GM23338 (cell line): ENCODE results near the gene PDCD1. TPM values are rescaled to one million over a fixed set of nuclear protein-coding genes. Genes with fewer than 3 reads are reported as not detected.

Source experiments
- ATAC-seq: fragments of 200-7000 bp; cut with Tn5 transposase; 3 replicates; pipeline ENCODE4 v1.9.1; 2020
- DNase-seq: peaks from one replicate; pipeline ENCODE4 v3.0.0-alpha.2; 2015; ENCODE audit warnings: low spot score
- H2AFZ ChIP-seq: fragments of 200-600 bp; sonication (generic); 2 replicates; pipeline ENCODE4 v1.8.0; 2016; ENCODE audit warnings: antibody characterized with exemption, mild to moderate bottlenecking, moderate library complexity
- H3F3A ChIP-seq: fragments of 200-600 bp; sonication (generic); replicated peaks from 2 replicates; pipeline ENCODE4 v1.8.0; 2017; ENCODE audit warnings: antibody characterized with exemption, mixed run types, low read depth
- H3K27ac ChIP-seq: fragments of 200-600 bp; sonication (generic); 2 replicates; pipeline ENCODE4 v1.6.1; 2016; ENCODE audit warnings: low read depth
- H3K27me3 ChIP-seq: fragments of 200-600 bp; sonication (generic); 2 replicates; pipeline ENCODE4 v1.8.0; 2016; ENCODE audit warnings: mild to moderate bottlenecking, mixed run types, moderate library complexity; ENCODE audit not compliant: insufficient read depth
- H3K36me3 ChIP-seq: fragments of 200-600 bp; sonication (generic); 2 replicates; pipeline ENCODE4 v1.8.0; 2016; ENCODE audit warnings: mild to moderate bottlenecking; ENCODE audit not compliant: insufficient read depth
- H3K4me1 ChIP-seq: fragments of 200-600 bp; sonication (generic); 2 replicates; pipeline ENCODE4 v1.8.0; 2016; ENCODE audit warnings: mild to moderate bottlenecking, moderate library complexity; ENCODE audit not compliant: insufficient read depth
- H3K4me2 ChIP-seq: fragments of 200-600 bp; sonication (generic); 2 replicates; pipeline ENCODE4 v1.7.1; 2017; ENCODE audit warnings: mixed run types
- H3K4me3 ChIP-seq: fragments of 200-600 bp; sonication (generic); 2 replicates; pipeline ENCODE4 v1.6.1; 2016; ENCODE audit warnings: mixed run types
- H3K79me2 ChIP-seq: fragments of 200-600 bp; sonication (generic); replicated peaks from 2 replicates; pipeline ENCODE4 v1.8.0; 2017; ENCODE audit warnings: mild to moderate bottlenecking; ENCODE audit not compliant: insufficient read depth
- H3K9me2 ChIP-seq: fragments of 200-600 bp; sonication (generic); 2 replicates; pipeline ENCODE4 v1.8.0; 2017; ENCODE audit not compliant: insufficient read depth
- H4K20me1 ChIP-seq: fragments of 200-600 bp; sonication (generic); replicated peaks from 2 replicates; pipeline ENCODE4 v1.8.0; 2017; ENCODE audit warnings: mild to moderate bottlenecking; ENCODE audit not compliant: insufficient read depth
- H3K27ac Mint-ChIP-seq: 2 replicates; pipeline ENCODE4 v1.8.0; 2020; ENCODE audit warnings: inconsistent platforms, mild to moderate bottlenecking, moderate library complexity, mixed read lengths
- H3K27me3 Mint-ChIP-seq: 3 replicates; pipeline ENCODE4 v1.8.0; 2022; ENCODE audit warnings: low read depth, mild to moderate bottlenecking, moderate library complexity, mixed read lengths, inconsistent platforms; ENCODE audit not compliant: insufficient read depth, poor library complexity
- H3K36me3 Mint-ChIP-seq: 3 replicates; pipeline ENCODE4 v1.8.0; 2021; ENCODE audit warnings: low read depth, mild to moderate bottlenecking, inconsistent platforms, moderate library complexity, mixed read lengths
- H3K4me1 Mint-ChIP-seq: 3 replicates; pipeline ENCODE4 v1.8.0; 2020; ENCODE audit warnings: mild to moderate bottlenecking, inconsistent platforms, mixed read lengths
- H3K4me3 Mint-ChIP-seq: 3 replicates; pipeline ENCODE4 v1.8.0; 2021; ENCODE audit warnings: moderate library complexity, mild to moderate bottlenecking, inconsistent platforms, mixed read lengths
- H3K9me3 Mint-ChIP-seq: 3 replicates; pipeline ENCODE4 v1.8.0; 2020; ENCODE audit warnings: moderate library complexity, mild to moderate bottlenecking, inconsistent platforms, mixed read lengths
- CTCF ChIP-seq, 2 experiments: fragments of 200-600 bp in 1 of 2; sonication (generic) in 1 of 2; conservative IDR thresholded peaks; 2 replicates each; pipeline versions ENCODE4 v1.5.1 to v1.6.1; 2016 to 2017; ENCODE audit warnings: antibody characterized with exemption in 2 of 2, low read depth in 2 of 2, mild to moderate bottlenecking in 2 of 2, moderate library complexity in 1 of 2
- EZH2 ChIP-seq: fragments of 200-600 bp; sonication (generic); IDR thresholded peaks from one replicate; pipeline ENCODE4 v1.8.0; 2017; ENCODE audit warnings: antibody characterized with exemption, mild to moderate bottlenecking, low read depth; ENCODE audit not compliant: unreplicated experiment
- JUNB ChIP-seq: IDR thresholded peaks from one replicate; pipeline ENCODE4 v1.6.1; 2016; ENCODE audit warnings: antibody characterized with exemption; ENCODE audit not compliant: unreplicated experiment
- POLR2AphosphoS5 ChIP-seq: IDR thresholded peaks from 2 replicates; pipeline ENCODE4 v1.6.1; 2016; ENCODE audit warnings: antibody characterized with exemption, low read depth
- REST ChIP-seq: IDR thresholded peaks from one replicate; pipeline ENCODE4 v1.6.1; 2018; ENCODE audit warnings: antibody characterized with exemption; ENCODE audit not compliant: unreplicated experiment
- STAT1 ChIP-seq: IDR thresholded peaks from one replicate; pipeline ENCODE4 v1.6.1; 2016; ENCODE audit warnings: antibody characterized with exemption; ENCODE audit not compliant: unreplicated experiment
- ZNF114 ChIP-seq: fragments of 250-450 bp; sonication (Bioruptor Pico); IDR thresholded peaks from 2 replicates; pipeline ENCODE4 v1.5.0; 2020; ENCODE audit warnings: mild to moderate bottlenecking, moderate library complexity
- polyA plus RNA-seq: library from polyadenylated mRNA; unstranded; fragments of >200 nt; fragmentation: Nextera tagmentation; extraction: Ambion mirVana; gene quantifications from 2 replicates; pipeline ENCODE4 v1.2.1, GENCODE V29; 2016
- total RNA-seq: library from RNA; depleted of rRNA; stranded (reverse); fragments of >200 nt; shearing (Covaris generic); gene quantifications from 2 replicates; pipeline ENCODE4 v1.2.3, GENCODE V29; 2014

Gene PDCD1
- total and polyA plus RNA-seq, 2 experiments from 2014 or later = 0.34 to 0.38 TPM

- H2AFZ ChIP-seq = peak overlapping the region; percentile 88
- peak overlapping the region; percentile 83 for H3K4me2 ChIP-seq
- TF ChIP-seq CTCF (conservative IDR thresholded peaks at IDR 0.05; ENCODE audit: low read depth in 2 of 2) (peak; percentile 19 to 48; a peak in 3 of 4 replicates), EZH2 (peak; percentile 9), REST (no peak)
- H3K4me3 ChIP-seq = peak overlapping the region; percentile 62
- peaks cover 11% of the 10 kb centered on the region; the same call in 1 of the 2 replicates for H3F3A ChIP-seq
- H4K20me1 ChIP-seq = no peaks in the 10 kb centered on the region
- peaks cover 33% of the 10 kb centered on the region for H3K27me3 Mint-ChIP-seq
- DNase-seq = peak; percentile 59
- no peak overlapping the region for H3K27ac Mint-ChIP-seq
- H3K36me3 Mint-ChIP-seq = no peaks in the 10 kb centered on the region; the same call in 2 of the 3 replicates
- H3K79me2 ChIP-seq = no peaks in the 10 kb centered on the region
- ATAC-seq = peak; percentile 7
- peak overlapping the region; percentile 50; the same call in 2 of the 3 replicates for H3K4me3 Mint-ChIP-seq
- peaks cover 14% of the 10 kb centered on the region for H3K4me1 Mint-ChIP-seq
- H3K9me3 Mint-ChIP-seq = no peaks in the 10 kb centered on the region
- H3K4me1 ChIP-seq = peaks cover 16% of the 10 kb centered on the region; the same call in 1 of the 2 replicates
- H3K27me3 ChIP-seq = peaks cover 23% of the 10 kb centered on the region
- H3K27ac ChIP-seq = no peak overlapping the region
- no peaks in the 10 kb centered on the region for H3K36me3 ChIP-seq
- H3K9me2 ChIP-seq = no peaks in the 10 kb centered on the region
Observed at GRCh38 chr2:241804326-241805229, 54.1 kb downstream of the PDCD1 start.

- peak; percentile 82 for DNase-seq
- Mint-ChIP-seq H3K27ac (no peak overlapping the region), H3K4me1 (peaks cover 8% of the 10 kb centered on the region), H3K9me3 (no peaks in the 10 kb centered on the region), H3K36me3 (no peaks in the 10 kb centered on the region; the same call in 2 of the 3 replicates), H3K27me3 (peaks cover 28% of the 10 kb centered on the region), H3K4me3 (peak overlapping the region; percentile 54; the same call in 2 of the 3 replicates)
- Histone ChIP-seq H3K4me2 (peak overlapping the region; percentile 83), H3K27me3 (peaks cover 23% of the 10 kb centered on the region), H3K4me1 (peaks cover 16% of the 10 kb centered on the region; the same call in 1 of the 2 replicates), H3K4me3 (peak overlapping the region; percentile 62), H2AFZ (peak overlapping the region; percentile 88), H3F3A (peaks cover 6% of the 10 kb centered on the region; the same call in 1 of the 2 replicates), H4K20me1 (no peaks in the 10 kb centered on the region), H3K36me3 (no peaks in the 10 kb centered on the region), H3K27ac (no peak overlapping the region), H3K79me2 (no peaks in the 10 kb centered on the region), H3K9me2 (no peaks in the 10 kb centered on the region)
- peak; percentile 55 for ATAC-seq
- TF ChIP-seq JUNB (no peak), STAT1 (no peak), ZNF114 (CRISPR knock-in tag) (no peak), POLR2AphosphoS5 (0 out of 2 replicates have a peak, but pooled peaks have one; percentile 15)
Observed at GRCh38 chr2:241803387-241804325, 55.0 kb downstream of the PDCD1 start.
